T-helper 2 cell treated with Interferon-gamma antibody and Interleukin-4, amounts not matched to agents 100 ng/mL and 5 ng/mL, for 36 hours (primary cell): ENCODE data around the gene FEM1B. TPM values are rescaled to one million over a fixed set of nuclear protein-coding genes. Genes with fewer than 3 reads are reported as not detected.

Experiments
- intact Hi-C: fragments of 100-400 bp; cut with micrococcal nuclease; formaldehyde crosslinking; loops from one replicate; pipeline ENCODE4 v1.15.1; 2023
- total RNA-seq: library from RNA; stranded (reverse); gene quantifications from 2 replicates; pipeline ENCODE4 v1.2.3, GENCODE V29; 2022

Gene FEM1B
- total RNA-seq, 1 donor from 2014 or later, result 50.0 TPM

DNA sequence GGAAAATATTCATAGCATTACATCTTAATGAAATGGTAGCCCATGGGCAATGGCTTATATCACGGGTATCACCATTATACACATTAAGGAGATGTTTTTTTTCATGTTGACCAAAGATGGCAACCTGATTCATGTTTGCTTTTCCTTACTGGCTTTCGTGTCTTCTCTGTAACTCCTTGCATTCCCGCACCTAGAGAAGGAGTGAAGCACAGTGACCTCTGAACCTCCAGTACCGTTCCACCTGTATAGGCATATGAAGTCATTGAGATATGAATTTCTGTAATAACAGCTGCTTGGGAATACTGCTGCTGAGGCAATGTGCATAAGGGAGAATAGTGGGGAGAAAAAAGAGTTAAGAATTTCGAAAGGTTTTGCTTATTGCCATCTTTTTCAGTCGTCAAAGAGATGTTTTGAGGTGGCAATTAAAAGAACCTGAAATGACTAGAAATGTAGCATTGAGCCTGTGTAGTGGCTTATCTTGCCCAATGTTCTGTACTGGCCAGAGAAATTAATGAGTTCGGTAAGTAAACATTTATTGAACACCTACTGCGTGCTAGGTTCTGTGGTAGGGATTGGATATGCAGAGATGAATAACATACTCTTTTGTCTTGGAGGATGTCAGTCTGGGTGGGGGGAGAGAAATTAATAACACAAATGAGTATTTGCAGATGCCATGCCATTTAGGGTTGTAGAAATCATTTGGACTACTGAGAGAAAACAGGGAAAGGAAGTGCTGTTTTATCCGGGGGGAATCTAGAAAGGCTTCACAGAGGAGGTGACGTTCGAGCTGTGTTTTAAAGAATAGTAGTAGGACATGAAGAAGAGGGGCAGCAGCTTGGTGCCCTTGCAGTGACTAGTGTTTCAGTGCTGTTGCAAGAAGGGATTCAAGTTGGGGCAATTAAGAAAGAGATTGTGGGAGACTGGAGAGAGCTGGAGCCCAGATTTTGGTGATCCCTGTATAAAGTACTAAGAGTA, 2.5 kb downstream of the FEM1B start:
- intact Hi-C loops, result loop anchor here (5.0 to 10.0 kb wide), 2 partner anchors 435 to 542 kb away; partner anchors contain the start of genes ANP32A and RNU6-1

DNA sequence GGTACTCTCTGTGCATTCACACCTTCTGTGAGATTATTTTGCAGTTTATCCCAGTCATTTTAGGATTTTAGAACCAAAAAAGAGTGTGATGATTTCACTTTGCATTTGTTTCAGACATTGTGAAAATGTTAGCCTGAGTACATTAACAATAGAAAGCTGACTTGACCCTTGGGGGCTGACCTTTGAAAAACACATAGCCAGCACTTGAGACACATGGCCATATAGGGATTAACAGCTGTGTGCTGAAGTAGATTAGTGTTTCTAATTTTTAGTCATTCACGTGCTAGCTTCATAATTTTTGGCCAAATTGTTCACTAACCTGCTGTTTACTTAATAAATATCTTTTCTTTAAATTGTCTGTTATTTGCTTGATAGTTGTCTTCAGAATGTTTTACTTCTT, 3.5 kb downstream of the FEM1B start:
- intact Hi-C loops, result no loop called here

DNA sequence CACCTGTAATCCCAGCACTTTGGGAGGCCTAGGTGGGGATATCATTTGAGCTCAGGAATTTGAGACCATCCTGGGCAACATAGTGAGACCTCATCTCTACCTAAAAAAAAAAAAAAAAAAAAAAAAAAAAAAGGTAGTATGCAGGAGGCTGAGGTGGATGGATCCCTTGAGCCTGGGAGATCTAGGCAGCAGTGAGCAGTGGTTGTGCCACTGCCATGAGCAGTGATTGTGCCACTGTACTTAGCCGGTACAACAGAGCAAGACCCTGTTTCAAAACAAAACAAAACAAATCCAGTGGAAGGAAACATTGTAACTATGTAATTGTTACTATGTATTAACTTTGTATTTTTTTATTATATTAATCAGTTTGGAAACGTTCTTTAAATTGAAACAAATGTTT, 5.9 kb downstream of the FEM1B start:
- intact Hi-C loops, result no loop called here

DNA sequence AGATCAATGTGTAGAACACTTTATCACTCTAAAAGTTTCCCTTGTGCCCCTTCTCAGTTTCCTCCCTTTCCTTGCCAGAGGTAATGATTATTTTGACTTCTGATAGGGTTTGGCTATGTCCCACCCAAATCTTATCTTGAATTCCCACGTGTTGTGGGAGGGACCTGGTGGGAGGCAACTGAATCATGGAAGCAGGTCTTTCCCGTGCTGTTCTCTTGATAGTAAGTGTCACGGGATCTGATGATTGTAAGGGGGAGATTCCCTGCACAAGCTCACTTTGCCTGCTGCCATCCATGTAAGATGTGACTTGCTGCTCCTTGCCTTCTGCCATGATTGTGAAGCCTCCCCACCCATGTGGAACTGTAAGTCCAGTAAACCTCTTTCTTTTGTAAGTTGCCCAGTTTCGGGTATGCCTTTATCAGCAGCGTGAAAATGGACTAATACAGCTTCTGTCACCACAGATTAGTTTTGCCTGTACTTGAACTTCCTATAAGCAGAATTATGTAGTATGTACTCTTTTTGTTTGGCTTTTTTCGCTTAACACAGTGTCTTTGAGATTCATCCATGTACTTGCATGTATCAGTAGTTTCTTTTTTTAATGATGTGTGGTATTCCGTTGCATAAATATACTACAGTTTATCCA, 7.2 kb downstream of the FEM1B start:
- intact Hi-C loops, result no loop called here

DNA sequence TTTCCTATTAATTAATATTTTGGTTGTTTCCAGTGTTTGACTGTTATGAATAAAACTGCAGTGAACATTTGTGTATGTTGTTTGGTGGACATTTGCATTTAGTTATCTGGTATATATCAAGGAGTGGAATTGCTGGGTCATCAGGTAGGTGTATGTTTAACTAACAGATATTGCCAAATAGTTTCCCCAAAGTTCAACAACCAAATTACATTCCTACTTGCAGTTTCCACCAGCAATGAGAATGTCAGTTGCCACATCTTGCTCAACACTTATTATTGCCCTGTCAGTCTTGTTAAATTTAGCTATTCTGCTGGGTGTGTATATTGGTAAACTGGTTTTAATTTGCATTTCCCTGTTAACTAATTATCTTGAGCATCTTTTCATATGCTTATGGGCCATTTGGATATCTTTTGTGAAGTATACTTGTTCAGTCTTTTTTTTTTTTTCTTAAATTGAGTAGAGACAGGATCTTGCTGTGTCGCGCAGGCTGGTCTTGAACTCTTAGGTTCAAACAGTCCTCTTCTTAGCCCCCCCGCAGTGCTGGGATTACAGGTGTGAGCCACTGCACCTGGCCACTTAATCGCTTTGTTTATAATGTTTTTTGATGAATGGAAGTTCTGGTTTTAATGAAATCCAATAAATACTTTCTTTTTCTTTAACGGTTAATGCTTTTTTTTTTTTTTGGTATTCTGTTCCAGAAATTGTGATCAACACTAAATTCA, 7.9 kb downstream of the FEM1B start:
- intact Hi-C loops, result no loop called here

DNA sequence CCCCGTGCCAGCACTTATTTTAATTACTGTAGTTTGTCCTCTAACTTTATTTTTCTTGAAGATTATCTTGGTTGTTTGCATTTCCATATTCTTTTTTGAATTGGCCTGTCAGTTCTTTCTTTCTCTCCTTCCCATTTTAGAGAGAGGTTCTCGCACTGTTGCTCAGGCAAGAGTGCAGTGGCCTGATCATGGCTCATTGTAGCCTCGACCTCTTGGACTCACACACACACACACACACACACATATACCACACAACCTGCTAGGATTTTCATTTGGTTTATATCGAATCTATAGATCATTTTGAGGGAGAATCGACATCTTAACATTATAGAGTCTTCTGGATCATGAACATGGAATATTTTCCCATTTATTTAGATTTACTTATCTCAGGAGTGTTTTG, 8.7 kb downstream of the FEM1B start:
- intact Hi-C loops, result no loop called here

DNA sequence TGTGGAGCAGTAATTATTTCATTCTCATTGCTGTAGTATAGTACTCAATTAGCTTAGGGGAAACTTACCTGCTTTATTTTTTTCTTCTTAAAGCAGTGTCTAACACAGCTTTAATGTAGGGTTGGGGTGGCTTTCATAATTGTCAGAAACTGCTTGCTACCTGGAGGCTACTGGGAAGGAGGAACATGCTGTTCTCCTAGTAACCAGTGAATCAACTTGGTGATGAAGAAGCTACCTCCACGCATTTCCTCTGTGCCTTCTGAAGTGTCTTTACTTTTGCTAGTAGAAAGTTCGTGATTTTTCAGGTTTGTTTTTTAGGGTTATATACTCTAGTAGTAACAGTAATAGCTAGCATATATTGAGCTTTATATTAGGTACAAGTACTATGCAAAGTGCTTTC, 11.5 kb downstream of the FEM1B start:
- intact Hi-C loops, result no loop called here

DNA sequence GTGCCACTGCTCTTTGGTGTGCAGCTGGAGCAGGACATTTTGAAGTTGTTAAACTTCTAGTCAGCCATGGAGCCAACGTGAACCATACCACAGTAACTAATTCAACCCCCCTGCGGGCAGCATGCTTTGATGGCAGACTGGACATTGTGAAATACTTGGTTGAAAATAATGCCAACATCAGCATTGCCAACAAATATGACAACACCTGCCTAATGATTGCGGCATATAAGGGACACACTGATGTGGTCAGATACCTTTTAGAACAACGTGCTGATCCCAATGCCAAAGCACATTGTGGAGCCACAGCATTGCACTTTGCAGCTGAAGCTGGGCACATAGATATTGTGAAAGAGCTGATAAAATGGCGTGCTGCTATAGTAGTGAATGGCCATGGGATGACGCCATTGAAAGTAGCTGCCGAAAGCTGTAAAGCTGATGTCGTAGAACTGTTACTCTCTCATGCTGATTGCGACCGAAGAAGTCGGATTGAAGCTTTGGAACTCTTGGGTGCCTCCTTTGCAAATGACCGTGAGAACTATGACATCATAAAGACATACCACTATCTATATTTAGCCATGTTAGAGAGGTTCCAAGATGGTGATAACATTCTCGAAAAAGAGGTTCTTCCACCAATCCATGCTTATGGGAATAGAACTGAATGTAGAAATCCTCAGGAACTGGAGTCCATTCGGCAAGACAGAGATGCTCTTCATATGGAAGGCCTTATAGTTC, 12.2 kb downstream of the FEM1B start:
- intact Hi-C loops, result no loop called here

DNA sequence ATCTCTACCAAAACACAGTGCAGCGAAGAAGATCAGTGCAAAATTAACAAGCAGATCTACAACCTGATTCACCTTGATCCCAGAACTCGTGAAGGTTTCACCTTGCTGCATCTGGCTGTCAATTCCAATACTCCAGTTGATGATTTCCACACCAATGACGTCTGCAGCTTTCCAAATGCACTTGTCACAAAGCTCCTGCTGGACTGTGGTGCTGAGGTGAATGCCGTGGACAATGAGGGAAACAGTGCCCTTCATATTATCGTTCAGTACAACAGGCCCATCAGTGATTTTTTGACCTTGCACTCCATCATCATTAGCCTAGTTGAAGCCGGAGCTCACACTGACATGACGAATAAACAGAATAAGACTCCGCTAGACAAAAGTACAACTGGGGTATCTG, 13.2 kb downstream of the FEM1B start:
- intact Hi-C loops, result no loop called here

DNA sequence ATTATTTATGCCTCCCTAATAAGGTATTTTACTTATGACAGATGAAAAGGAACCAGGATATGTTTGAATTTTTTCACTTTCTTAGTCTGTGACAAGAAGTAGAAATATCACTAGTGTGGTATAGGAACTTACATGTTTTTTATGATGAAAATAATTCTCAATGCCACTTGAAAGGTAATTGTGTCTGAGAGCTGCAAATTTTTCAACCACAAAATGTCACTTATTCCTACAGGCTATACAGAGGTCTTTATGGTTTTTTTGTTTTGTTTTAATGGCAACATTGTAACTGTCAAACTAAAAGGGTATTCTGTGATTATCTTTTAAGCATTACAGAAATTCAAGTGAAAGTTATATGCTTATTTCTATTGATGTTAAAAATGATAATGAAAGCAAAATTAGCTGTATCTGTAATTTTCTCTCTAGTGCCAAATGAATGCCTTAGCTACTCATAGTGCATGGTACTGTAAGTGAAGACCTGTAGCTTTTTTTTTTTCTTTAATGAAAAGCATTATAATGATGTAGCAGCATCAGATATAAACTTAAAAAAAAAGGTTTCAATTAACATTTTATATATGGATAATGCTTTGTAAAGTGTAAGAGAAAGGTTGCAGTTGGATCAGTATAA, 14.7 kb downstream of the FEM1B start:
- intact Hi-C loops, result no loop called here

DNA sequence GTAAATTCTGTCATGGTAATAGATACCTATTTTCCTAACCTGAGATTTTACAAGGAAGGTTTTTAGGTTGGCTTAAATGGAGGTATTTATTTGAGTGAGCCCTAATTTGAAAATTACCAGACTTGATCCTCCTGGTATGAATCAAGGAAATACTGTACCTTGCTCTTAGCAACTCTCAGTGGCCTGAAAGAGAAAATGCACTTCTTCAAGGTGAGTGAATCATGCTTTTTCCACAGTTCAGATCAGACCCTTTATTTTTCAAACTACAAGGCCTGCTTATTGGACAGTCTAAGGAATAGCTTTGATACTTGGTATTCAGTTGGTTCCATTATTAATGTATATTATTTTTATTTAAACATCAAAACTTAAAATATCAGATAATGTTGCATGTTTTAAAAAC, 15.4 kb downstream of the FEM1B start:
- intact Hi-C loops, result no loop called here

DNA sequence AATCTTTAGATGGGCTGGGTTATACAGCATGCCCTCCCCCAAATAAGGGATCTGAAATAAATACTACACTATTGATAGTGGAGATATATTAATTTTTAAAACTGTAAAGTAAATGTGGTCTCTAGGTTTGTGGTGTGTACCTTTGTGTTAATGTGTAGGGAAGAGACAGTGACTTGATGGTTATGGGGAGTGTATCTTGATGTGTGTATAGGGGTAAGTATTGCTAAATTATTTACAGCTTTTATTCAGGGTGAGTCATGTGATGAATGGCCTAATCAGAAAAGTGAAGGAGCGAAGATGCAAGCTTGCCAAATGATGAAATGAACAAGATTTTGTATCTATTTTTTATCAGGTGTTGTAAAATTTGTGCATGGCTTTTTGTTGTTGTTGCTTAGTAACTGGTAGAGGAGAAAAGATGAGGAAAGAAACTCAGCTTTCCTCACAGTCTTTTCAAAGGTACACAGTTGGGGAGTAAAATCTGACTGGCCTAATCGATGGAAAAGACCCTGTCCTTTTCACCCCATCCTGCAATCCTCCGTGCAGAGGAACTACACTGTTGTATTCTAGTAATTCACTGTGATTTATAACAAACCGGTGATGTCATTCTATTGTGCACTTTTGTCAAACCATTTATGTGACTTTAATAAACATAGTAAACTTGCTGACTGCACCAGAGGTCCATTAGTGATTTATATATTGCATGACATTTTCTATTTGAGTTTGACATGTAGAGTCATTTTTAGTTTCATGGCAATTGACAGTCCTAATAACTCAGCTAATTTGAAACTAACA, 17.7 kb downstream of the FEM1B start:
- intact Hi-C loops, result no loop called here

DNA sequence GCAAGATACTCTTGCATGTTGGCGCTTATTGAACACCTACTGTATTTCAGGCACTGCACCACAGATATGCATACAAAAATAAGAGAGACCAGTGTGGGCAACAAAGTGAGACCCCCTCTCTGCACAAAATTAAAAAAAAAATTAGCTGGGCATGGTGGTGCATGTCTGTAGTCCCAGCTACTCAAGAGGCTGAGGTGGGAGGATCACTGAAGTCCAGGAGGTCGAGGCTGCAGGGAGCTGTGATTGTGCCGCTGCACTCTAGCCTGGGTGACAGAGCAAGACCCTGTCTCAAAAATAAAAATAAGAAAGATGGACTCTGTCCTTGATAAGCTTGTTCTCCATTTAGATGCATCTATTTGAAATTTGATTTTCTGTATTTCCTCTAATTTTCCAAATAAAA, 20.8 kb downstream of the FEM1B start:
- intact Hi-C loops, result no loop called here

DNA sequence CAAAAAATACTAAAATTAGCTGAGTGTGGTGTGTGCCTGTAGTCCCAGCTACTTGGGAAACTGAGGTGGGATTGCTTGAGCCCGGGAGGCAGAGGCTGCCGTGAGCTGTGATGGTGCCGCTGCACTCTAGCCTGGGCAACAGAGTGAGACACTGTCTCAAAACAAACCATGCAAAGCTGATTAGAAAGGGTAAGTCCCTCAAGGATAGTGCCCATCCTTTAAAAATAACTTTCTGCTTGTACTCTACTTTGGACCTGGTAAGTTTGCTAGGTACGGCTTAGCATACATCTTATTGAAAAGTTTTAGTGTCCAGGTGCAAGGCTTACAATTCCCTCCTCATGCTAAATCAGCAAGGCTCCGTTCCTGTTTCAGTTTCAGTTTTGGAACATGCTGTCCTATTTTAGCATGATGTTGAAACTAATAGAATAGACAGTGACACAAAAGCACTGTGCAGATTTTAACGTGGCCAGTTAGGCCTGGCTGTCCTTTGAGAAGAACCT, 21.4 kb downstream of the FEM1B start:
- intact Hi-C loops, result no loop called here

DNA sequence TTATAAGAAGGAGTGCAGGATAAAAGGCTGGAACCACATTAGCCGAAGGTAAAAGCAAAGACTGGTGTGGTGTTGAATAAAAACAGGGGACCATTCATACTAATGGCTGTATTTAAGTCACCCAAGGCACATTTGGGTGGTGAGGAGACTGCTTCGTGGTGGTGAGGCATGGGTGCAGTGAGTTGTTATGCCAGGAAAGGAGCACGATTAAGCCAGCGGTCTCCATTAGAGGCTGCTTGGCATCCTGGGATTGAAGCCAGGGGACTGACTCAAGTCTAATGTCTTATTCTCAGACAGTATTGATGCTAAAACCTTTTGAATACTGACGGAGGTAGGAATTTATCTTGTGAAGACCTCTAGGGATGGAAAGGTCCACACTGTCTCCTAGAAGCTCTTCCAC, 21.9 kb downstream of the FEM1B start:
- intact Hi-C loops, result no loop called here

DNA sequence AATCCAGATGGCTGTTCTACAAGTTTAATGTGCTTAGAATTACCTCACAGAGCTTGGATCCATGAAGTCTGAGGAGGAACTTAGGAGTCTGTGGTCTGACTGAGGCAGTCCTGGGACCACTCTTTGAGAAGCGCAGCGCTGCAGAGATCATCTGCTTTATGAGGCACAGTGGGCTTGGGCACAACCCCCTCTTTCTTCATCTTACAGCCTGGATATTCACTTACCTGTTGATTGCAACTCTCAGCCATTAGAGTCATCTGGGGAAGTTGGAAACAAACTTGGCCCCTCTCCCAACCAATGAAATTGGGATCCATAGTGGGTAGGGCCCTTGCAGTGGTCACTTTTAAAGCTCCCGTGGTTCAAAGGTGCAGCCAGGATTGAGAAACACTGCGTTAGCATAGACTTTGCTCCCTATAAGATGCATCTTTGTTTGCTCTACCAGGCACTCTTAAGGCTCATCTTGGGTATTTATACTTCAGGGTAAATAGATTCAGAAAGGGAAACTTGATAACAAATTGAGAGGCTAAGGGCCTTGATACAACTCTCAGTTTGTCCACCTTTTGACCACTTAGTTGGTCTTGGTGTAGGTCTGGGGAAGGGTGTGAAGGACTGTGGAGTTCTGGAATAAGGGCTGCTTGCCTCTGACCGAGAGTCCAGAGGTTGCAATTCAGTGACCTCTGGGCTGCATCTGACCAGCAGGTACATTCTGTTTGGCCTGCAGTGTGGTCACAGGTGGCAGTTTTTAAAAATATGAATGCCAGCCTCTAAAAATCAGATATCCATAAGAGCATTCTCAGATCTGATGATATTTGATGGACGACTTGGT, 22.8 kb downstream of the FEM1B start:
- intact Hi-C loops, result loop anchor here (10.0 kb wide), 1 partner anchor 254 kb away; no protein-coding TSS in a partner anchor

DNA sequence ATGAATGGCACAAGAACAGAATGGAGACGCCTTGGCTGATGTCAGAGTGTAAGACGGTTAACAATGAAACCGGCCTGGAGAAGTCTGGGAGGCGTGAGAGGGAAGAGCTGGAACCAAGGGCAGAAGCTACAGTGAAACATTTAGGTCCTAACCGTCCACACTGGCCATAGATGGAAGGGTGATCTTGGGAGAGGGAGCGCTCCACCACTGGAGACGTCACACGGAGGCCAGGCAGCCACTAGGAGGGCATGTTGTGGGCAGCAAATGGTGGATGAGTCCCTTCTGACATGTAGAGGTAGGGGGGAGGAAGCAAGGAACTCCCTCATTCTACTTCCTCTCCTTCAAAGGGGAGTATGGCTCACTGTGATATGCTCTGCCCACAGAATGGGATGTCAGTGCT, 23.8 kb downstream of the FEM1B start:
- intact Hi-C loops, result loop anchor here (10.0 kb wide), 1 partner anchor 254 kb away; no protein-coding TSS in a partner anchor

DNA sequence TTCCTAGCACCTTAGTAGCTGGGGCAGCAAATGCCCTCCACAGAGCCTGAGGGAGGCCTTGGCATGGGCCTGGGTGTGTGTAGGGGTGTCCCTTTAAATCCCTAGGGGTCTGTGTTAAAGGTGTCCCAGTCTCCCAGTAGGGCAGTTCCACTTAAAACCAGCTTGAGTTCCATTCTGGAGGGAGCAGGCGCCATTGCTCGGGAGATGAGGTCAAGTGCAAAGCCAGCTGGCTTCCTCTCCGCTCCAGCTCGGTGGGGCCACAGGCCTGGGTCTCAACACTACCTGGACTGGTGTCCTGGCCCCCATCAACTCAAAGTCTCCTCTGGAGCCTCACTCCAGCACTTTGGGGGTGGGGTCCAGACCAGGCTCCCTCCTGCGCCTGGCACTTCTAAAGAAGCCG, 25.2 kb downstream of the FEM1B start:
- intact Hi-C loops, result loop anchor here (10.0 kb wide), 1 partner anchor 252 kb away; no protein-coding TSS in a partner anchor

DNA sequence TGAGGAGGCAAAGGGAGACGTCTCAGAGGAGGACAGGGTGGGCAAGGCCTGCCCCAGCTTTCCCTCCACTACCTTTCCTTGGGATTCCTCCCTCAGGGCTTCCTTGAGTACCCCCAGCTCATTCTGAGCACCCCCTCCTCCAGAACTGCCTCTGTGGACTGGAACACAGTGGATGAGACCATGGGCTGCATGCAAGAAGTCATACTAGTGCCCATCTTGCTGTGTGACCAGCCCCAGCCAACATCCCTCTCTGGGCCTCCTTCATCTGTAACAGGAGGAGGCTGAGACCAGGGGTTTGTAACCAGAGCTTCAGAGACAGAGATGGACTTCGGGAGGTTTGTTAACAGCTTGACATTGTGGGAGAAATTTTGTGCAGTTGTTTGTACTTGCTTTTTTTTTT, 25.6 kb downstream of the FEM1B start:
- intact Hi-C loops, result loop anchor here (10.0 kb wide), 1 partner anchor 252 kb away; no protein-coding TSS in a partner anchor
